Amygdala (tissue), 56 donors: ENCODE measurements around the gene NCAPH2.
A peak's percentile ranks its signal among the peaks of the same experiment; 100 is the strongest.

ENCODE experiments used
- DNase-seq, 56 donors: peaks; one replicate each; lab custom pipeline; 2025; lab: John Stamatoyannopoulos, UW

NCAPH2 gene

GRCh38 chr22:50507991-50508884 lies at the start of gene NCAPH2:
Gene NCAPH2, plus strand, starts transcription at chr22:50508224. Its CDS starts 114 bp downstream, at chr22:50508338.
- DNase-seq: peak in 49 of 56 donors; percentile 64 to 100 (median 97)

GRCh38 chr22:50459016-50459415 lies 49.0 kb upstream of the NCAPH2 start:
- DNase-seq: no peak

DNA sequence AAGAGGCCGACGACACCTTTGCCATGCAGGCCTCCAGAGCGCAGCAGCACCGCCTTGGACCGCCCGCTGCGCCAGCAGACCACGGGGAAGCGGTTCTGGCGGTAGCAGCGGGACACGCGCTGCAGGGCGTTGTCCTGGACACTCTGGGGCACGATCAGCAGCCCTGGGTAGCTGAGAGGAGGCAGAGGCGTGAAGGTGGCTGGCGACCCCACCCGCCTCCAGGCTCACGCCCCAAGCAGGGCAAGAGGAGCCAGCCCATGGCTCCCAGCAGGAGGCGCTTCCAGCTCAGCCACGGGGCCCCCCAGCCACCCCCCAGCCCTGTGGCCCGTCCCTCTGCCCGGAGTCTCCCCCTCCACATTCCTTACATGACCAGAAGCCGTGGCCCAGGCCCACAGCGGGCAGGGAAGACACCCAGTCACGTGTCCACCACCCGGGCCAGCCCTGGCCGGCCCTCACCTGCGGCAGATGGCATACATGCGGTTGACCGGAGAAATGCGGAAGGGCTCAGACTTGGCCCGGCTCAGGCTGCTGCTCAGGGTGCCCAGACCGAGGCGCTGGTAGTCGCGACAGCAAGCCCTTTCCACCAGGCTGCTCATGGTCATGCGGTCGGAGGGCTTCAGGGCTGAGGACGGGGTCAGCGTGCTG lies 48.4 kb upstream of the NCAPH2 start:
- no peak for DNase-seq

GRCh38 chr22:50460938-50461337 lies 47.1 kb upstream of the NCAPH2 start:
- no peak for DNase-seq

- DNase-seq: no peak
These were observed 46.5 kb upstream of the NCAPH2 start for GRCh38 chr22:50461536-50461935.

- no peak for DNase-seq
These were observed 46.0 kb upstream of the NCAPH2 start for GRCh38 chr22:50461979-50462540.

GRCh38 chr22:50463188-50463900 lies 44.7 kb upstream of the NCAPH2 start:
- no peak for DNase-seq

- DNase-seq: no peak
These were observed 43.6 kb upstream of the NCAPH2 start for GRCh38 chr22:50464451-50464850.

GRCh38 chr22:50465066-50465930 lies 42.7 kb upstream of the NCAPH2 start:
- DNase-seq: no peak

GRCh38 chr22:50467341-50467740 lies 40.7 kb upstream of the NCAPH2 start:
- no peak for DNase-seq

- no peak for DNase-seq
These were observed 40.1 kb upstream of the NCAPH2 start for GRCh38 chr22:50467773-50468440.

DNA sequence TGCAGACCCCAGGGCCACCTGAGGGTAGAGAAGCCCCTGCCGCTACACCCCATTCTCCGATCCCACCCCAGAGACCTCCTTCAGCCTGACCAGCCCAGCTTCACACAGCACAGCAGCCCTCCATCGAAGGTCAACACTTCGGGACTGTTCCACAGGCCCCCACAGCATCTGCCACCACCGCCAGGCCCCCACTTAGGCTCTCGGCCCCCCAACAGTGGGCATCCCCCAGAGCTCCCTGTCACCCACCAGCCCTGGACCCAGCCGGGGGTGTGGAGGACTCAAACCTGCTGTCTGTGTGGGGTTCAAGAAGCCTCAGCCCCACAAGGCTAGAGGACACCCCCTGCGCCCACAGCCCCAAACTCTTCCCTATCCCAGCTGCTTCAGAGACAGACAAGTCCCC lies 39.4 kb upstream of the NCAPH2 start:
- DNase-seq: no peak

DNA sequence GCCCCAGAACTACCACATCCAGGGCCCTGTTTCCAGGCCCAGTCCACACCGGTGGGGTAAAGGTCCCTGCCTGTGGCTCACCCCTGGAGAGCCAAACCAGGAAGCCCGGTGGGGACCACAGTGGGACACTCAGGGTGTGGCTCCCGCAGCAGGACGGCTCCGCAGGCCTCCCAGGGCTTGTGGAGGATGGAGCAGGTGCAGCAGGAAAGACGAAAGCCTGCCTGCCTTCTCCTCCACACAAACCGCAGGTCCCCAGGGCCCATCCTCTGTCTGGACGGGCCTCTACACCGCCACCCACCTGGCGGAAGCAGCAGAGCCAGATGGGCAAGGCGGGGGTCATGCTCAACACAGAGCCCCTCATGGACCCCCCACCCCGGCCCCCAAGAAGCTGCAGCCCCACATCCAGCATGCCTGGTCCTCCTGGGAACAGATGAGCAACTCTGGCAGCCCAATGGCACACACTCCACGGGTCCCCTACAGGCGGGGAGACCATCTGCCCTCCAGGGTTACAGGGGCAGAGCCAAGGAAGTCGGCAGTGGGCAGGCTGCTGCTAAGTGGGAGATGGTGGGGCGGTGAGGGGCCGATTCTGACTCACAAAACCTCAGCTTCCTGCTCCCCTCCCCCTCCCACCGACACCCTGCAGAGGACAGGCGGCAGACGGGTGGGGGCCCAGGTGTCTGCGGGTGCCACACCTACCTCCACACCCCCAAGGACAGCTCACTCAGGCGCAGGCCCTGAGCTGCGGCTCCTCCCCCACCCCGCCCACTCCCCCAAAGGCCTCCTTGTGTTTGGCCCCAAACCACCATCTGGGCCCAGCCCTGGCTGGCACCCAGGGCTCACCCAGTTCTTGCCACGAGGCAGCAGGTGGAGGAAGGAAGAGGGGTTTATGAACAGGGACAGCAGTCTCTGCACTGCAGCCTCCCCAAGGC lies 38.4 kb upstream of the NCAPH2 start:
- peak in 1 of 56 donors; percentile 4 for DNase-seq

- DNase-seq: no peak
These were observed 37.5 kb upstream of the NCAPH2 start for GRCh38 chr22:50470491-50470890.

GRCh38 chr22:50471197-50471847 lies 36.7 kb upstream of the NCAPH2 start:
- DNase-seq: peak in 42 of 56 donors; percentile 19 to 86 (median 44)

DNA sequence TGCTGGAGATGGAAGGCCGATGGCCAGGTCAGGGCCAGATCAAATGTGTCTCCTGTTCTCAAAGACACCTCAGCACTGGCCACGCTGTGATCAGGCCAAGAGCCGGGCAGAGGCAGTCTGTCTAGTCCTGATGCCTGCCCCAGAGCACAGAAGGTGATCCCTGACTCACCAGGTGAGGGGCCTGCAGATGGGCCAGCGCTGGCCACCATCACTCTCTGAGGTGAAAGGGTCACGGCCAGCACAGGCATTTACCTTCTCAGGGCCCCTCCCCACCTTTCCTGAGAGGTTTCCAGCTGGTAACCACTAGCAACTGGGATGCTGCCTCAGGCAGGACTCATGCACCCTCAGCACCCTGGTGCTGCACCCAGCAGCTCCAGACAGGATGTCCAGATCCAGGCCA lies 36.1 kb upstream of the NCAPH2 start:
- DNase-seq: no peak

DNA sequence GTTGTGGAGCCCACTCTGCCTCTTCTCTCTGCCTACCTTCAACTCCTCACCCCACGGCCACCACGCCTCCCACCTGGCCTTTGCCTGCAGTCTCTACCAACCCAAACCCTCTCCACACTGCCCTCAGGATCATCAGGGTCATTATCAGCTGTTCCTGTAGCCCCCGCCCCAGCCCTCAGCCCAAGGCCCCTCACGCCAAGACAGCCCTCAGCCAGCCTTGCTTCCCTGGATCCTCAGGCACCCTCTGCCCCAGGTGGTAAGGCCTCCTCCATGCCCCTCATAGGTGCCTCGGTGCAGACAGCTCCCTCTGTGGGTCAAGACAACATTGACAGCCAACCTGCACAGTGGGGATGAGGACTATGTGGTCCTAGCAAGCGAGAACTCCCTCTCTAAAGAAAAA lies 34.9 kb upstream of the NCAPH2 start:
- no peak for DNase-seq
